ENCODE results near the gene CPNE5. TPM values are rescaled to one million over a fixed set of nuclear protein-coding genes. Genes with fewer than 3 reads are reported as not detected.

CPNE5 gene
- polyA plus RNA-seq, 3 donors: 0.47 to 0.85 (median 0.82) TPM

- Mint-ChIP-seq H3K4me1 (peaks cover 3% of the 10 kb centered on the region), H3K27ac (peak overlapping the region in 2 of 7 donors; percentile 6 to 24), H3K36me3 (no peaks in the 10 kb centered on the region), H3K27me3 (ENCODE audit: low read depth in 3 of 3) (peaks cover 4 to 9% (median 7%) of the 10 kb centered on the region in 3 donors), H3K4me3 (no peak overlapping the region), H3K9me3 (no peaks in the 10 kb centered on the region)
- H3K4me1 ChIP-seq (ENCODE audit: control insufficient read depth in 1 of 2, insufficient read depth in 2 of 2, low read length in 2 of 2): peaks cover 0 to 4% of the 10 kb centered on the region in 2 donors
- no peak for DNase-seq
- no peaks in the 10 kb centered on the region for H3K9me3 ChIP-seq (replicated peaks in 1 of 2; ENCODE audit: control insufficient read depth in 1 of 2, insufficient read depth in 1 of 2, low read length in 2 of 2)
- no peak for TF ChIP-seq CTCF (IDR thresholded peaks at IDR 0.05)
- no peaks in the 10 kb centered on the region for H4K20me1 ChIP-seq (ENCODE audit: insufficient read depth, low read length)
- no peaks in the 10 kb centered on the region for H3K27me3 ChIP-seq (ENCODE audit: control insufficient read depth in 2 of 2, insufficient read depth in 2 of 2, low read length in 2 of 2)
- no peak overlapping the region for H3K4me3 ChIP-seq (replicated peaks in 1 of 3; ENCODE audit: low read depth in 2 of 3, low read length in 3 of 3)
- H2AFZ ChIP-seq (ENCODE audit: insufficient read depth, low read depth, low read length, poor library complexity, severe bottlenecking): no peak overlapping the region
- no peak overlapping the region for H3K9ac ChIP-seq (ENCODE audit: insufficient read depth, low read length, poor library complexity, severe bottlenecking)
- 73% methylated on average over 12 of the region's 14 CpGs for WGBS (ENCODE audit: insufficient coverage)
- H3K27ac ChIP-seq (ENCODE audit: low read depth in 1 of 2, low read length in 2 of 2): no peak overlapping the region
- intact Hi-C loops (cut with micrococcal nuclease): no loop called here
- no peak overlapping the region for H3K4me2 ChIP-seq (replicated peaks; ENCODE audit: extremely low read depth, low read length, poor library complexity, severe bottlenecking)
- H3K79me2 ChIP-seq (ENCODE audit: insufficient read depth, low read length): no peaks in the 10 kb centered on the region
- no peaks in the 10 kb centered on the region for H3K36me3 ChIP-seq (replicated peaks in 1 of 2; ENCODE audit: control insufficient read depth in 1 of 2, insufficient read depth in 2 of 2, low read length in 2 of 2)
Measured at GRCh38 chr6:36821581-36822335, 17.5 kb downstream of the CPNE5 start.

GRCh38 chr6:36820700-36821580 lies 18.3 kb downstream of the CPNE5 start:
- Histone ChIP-seq H3K9ac (ENCODE audit: insufficient read depth, low read length, poor library complexity, severe bottlenecking) (no peak overlapping the region), H3K27me3 (ENCODE audit: control insufficient read depth in 2 of 2, insufficient read depth in 2 of 2, low read length in 2 of 2) (no peaks in the 10 kb centered on the region), H3K4me1 (ENCODE audit: control insufficient read depth in 1 of 2, insufficient read depth in 2 of 2, low read length in 2 of 2) (no peaks in the 10 kb centered on the region), H3K36me3 (replicated peaks in 1 of 2; ENCODE audit: control insufficient read depth in 1 of 2, insufficient read depth in 2 of 2, low read length in 2 of 2) (no peaks in the 10 kb centered on the region), H3K9me3 (replicated peaks in 1 of 2; ENCODE audit: control insufficient read depth in 1 of 2, insufficient read depth in 1 of 2, low read length in 2 of 2) (no peaks in the 10 kb centered on the region), H3K4me3 (replicated peaks in 1 of 3; ENCODE audit: low read depth in 2 of 3, low read length in 3 of 3) (no peak overlapping the region), H3K27ac (ENCODE audit: low read depth in 1 of 2, low read length in 2 of 2) (no peak overlapping the region), H4K20me1 (ENCODE audit: insufficient read depth, low read length) (no peaks in the 10 kb centered on the region), H3K79me2 (ENCODE audit: insufficient read depth, low read length) (no peaks in the 10 kb centered on the region), H3K4me2 (replicated peaks; ENCODE audit: extremely low read depth, low read length, poor library complexity, severe bottlenecking) (no peak overlapping the region), H2AFZ (ENCODE audit: insufficient read depth, low read depth, low read length, poor library complexity, severe bottlenecking) (no peak overlapping the region)
- DNase-seq: no peak
- no peaks in the 10 kb centered on the region for H3K36me3 Mint-ChIP-seq
- TF ChIP-seq CTCF (IDR thresholded peaks at IDR 0.05): no peak
- no peaks in the 10 kb centered on the region for H3K9me3 Mint-ChIP-seq
- H3K27ac Mint-ChIP-seq: peak overlapping the region in 2 of 7 donors; percentile 26 to 36
- no peak overlapping the region for H3K4me3 Mint-ChIP-seq
- 63% methylated on average over 8 of the region's 12 CpGs for WGBS (ENCODE audit: insufficient coverage)
- intact Hi-C loops (cut with micrococcal nuclease): no loop called here
- H3K4me1 Mint-ChIP-seq: peaks cover 2% of the 10 kb centered on the region
- H3K27me3 Mint-ChIP-seq (ENCODE audit: low read depth in 3 of 3): peaks cover 3 to 7% (median 7%) of the 10 kb centered on the region in 3 donors

Measured in CD14-positive monocyte (primary cell).